HG03175 (cell line): ENCODE data around the gene SATB1.

Source experiments
- ATAC-seq: cut with Tn5 transposase; IDR thresholded peaks from one replicate; pipeline ENCODE4 v1.9.1; 2021; ENCODE audit warnings: mild to moderate bottlenecking, moderate library complexity; ENCODE audit not compliant: unreplicated experiment

The SATB1 gene

DNA sequence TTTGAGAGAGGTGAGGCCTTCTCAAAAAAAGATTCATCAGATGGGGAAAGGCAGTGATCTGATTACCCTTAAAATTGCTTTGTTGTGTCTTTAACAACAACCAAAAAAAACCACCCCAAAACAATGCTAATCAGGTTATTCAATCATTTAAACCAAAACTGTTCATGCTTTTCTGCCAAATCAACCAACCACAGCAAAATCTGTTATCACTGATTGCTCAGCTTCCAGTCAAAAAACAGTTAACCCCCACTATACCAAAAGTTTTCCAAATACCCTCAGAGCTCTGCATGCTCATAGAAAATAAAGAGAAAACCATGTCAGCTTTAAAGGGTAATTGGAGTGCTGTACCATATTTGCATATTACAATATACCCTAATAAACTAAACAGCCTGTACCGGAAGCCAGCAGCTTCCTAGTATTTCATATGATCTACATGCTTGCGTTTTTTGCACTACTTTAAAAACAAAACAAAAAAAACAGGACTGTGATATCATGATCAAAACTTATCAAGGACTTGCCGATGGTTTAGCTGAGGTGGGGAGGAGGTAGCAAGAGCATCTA, 22.8 kb downstream of the SATB1 start:
- no peak for ATAC-seq

DNA sequence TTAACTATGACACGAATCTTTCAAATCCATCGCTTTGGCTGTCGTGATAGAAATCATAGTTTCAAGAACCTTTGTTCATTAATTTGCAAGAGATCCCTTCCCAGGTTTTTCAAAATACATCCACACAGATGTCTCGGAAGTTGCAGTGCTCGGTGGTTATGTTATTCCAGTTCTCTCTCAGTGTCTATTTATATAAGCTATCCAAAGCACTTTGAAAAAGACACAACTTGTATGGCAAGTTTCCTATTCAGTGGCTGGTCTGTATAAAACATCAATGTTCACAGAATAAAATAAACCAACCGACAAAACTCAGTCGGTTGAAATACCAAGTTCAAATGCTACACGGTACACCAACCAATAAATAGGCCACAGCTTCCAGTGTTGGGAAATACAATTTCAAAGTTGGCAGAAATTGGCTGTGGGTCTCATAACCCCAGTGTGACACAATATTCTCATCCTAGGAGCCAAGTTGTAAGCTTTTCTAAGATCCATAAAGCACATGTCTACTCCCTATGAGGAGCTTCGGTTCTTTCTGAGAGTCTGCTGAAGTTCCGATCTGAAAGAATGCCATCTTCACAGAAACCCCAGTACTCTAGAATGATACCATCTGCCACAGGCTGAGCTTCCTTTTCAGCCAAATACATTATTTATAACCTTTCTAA, 23.7 kb downstream of the SATB1 start:
- no peak for ATAC-seq

DNA sequence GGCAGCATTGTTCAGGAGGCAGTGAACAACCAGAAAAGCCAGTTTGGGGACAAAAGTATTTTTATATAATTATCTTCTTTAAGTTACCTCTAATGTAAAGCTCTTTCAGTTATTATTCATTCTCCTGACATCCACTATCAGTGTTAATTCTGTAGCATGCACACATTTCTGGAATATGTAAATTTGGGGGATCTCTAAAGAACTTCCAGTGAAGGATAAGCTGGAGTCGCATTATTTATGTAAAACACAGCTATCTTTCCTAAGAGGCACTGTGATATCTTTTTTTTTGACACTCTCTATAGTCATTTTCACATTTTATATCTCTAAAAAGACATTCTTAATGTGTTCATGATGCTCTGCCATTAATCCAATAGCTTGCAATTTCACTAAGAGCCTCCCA, 26.7 kb downstream of the SATB1 start:
- no peak for ATAC-seq

GRCh38 chr3:18396428-18396827, 28.7 kb downstream of the SATB1 start:
- no peak for ATAC-seq

DNA sequence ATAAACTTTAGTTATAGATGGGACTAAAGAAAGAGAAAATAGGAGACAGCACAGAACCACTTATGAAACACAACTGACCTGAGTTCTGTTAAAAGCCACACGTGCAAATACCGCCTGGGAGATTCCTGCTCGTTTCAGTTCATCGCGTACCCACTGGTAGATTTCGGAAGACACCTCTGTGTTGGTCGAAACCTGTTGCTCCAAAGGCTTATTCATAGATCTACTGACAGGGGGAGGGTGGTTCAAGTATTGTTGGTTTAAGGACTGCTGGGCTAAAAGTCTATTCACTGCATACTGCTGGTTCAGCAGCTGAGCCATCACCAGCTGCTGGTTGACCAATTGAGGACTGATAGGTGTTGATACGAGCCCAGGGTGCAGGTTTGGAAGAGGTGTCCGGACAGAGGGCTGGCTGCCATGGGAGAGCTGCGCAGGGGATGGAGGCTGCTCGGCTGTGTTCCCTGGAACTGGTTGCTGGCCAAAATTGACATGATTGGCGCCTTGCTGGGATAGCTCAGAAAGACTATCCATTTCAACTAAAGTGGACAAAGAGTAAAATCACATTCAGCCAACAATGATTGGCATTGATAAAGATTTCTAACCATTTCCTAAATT, 30.6 kb downstream of the SATB1 start:
- no peak for ATAC-seq

- ATAC-seq, result no peak
These were observed 31.2 kb downstream of the SATB1 start for GRCh38 chr3:18393906-18394305.

DNA sequence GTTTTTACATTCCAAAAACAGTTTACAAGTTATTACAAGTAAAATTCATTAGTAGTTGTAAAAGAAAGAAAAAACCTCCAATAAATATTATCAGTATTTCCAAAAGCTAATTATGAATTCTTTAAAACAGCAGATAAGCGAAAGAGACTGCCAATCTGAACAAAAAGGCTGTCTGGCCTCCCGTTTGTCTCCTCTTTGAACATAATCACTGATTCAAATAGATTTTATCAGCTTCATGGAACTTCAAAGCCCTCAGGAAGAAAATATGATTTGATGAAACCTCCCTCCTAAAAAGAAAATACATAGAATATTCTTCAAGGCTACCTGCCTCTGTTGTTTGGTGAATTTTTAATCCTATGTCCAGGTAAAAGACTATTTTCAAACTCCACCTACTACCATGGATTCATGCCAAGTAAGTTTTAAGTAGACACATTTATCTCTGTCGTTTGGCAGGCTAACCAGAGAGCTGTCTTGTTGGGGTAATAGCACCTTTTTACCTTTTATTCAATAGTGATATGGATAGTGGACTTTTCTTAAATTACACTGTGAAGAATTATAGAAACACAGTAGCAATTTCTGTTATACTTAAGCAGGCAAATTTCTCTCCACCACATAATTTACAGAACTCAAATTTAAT, 35.0 kb downstream of the SATB1 start:
- no peak for ATAC-seq

DNA sequence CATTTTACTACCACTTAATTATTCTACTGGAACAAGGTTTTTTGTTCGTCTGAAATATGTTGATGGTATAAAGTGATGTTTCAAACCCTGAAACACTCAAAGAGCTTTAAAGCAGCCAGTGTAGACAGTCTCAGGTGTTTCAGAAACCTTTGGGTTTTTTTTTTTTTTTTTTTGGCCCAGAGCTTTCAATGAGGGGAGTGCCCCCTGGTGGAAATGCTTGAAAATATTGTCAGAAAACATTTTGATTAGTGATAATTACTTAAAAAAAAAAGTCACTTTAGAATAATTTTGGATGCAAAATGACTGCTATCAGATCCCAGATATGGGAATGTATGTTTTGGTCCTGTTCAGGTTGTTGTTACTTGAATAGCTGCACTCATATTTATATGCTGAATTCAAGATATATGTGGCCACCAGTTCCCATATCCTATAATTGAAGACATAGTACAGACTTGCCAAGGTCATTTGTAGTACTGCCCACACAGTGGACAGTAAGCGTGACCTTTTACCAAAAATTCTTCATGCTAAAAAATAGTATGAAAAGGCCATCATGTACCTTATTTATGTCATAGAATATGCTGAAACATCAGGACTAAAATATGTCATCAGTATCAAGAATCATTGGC, 35.9 kb downstream of the SATB1 start:
- ATAC-seq, result no peak

DNA sequence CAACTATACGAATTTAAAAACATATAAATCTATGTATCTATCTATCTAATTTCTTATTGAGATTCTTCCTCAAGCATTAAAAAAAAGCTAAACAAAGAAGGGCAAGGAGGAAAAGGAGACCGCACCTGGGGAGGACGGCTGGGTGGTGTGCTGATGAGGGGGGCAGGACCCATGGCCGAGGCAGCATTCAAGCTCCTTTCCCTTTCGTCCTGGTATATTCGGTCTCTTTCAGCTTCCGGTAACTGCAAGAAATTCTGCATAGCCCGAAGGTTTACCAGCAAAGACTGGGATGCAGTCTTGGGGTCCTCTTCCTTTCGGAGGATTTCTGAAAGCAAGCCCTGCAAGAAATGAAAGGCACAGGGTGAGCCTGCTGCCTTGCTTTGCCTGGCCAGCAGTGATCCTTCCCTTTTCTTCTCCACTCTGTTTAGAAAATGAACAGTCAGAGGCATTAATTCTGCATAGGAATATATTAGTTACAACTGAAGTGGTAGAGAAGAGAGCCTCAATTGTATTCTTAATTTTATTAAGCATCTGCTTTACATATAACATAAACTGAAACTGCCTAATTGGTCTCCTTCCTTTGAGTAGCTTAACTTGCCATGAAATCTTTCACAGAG, 38.8 kb downstream of the SATB1 start:
- no peak for ATAC-seq

- no peak for ATAC-seq
These were observed 39.4 kb downstream of the SATB1 start for GRCh38 chr3:18385706-18386105.

- ATAC-seq, result no peak
These were observed 42.3 kb downstream of the SATB1 start for GRCh38 chr3:18382760-18383369.

DNA sequence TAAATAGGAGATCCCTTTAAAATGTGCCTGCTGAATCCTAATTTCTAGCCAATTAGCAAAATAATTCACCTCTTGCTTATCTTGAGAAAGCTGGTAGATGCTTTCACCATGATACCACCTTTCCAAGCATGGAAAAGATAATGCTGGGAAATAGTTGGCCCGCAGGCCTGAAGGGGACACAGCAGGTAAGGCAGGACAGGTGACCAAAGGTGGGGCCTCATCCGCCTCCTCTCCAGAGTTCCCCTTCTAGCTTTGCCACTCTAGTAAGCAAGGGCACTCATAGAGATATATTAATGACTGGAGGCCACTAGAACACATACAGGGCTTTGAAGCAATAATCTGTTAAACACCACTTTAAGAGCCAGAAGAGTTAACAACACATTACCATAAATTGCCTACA, 45.5 kb downstream of the SATB1 start:
- ATAC-seq, result no peak

DNA sequence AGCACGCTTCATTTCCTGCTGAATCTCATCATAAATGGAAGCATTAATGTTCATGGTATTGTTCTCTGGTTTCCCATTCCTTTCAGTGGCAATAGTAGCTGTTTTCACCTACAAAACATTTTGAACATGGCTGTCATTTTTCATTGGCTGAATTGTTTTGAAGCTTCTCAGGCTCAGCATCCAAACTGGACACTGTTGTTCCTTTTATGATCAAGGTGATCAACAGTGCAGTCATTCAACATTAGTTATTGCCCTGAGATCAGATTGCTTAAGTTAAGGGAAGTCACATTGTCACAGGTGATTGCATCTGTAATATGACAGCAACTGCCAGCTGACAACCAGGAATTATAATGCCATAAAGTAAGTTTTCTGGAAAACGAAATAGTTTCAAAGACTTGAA, 46.9 kb downstream of the SATB1 start:
- ATAC-seq, result no peak

DNA sequence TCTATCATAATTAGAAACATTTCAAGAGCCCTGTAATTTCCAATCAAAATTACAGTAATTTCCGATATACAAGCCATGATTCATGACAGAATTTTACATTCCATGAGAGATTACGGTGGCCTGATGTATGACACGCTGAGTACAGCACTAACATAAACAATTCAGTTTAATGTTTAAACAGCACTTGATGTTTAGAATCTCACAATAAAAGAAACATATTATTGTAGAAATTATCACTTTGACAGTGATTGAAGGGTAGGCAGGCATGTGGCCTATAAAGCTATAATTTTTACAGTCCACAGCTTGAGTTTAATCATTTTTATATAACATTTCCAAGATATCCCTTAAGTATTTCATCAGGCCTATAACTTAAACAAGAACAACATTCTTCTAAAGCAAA, 48.5 kb downstream of the SATB1 start:
- ATAC-seq, result no peak

DNA sequence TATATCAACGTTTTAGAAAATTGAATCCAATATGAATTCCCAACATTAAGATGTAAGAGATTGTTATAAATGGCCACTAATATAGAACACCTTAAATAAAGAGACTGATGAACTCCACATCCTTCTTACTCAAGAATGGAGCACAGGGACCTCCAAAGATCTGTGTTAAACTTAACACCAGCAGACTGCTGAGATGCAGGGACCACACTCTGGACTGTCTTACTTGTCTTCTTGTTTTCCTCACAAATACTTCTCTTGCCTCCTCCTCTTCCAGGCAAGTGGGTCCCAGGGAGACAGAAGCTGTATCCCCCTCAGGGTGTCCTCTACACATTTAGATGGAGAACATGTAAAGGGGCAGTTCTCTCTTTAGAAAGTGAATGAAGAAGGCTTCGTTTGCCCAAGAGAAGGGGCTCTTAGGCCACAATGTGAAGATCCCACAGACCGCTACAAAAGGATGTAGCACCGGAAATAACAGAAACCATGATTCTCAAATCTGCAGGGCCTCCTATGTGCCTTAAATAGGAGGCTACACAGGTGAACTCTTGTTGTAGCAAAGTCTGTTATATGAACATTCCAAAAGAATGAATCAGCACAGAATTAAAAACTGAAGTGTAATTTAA, 52.2 kb downstream of the SATB1 start:
- ATAC-seq, result no peak

DNA sequence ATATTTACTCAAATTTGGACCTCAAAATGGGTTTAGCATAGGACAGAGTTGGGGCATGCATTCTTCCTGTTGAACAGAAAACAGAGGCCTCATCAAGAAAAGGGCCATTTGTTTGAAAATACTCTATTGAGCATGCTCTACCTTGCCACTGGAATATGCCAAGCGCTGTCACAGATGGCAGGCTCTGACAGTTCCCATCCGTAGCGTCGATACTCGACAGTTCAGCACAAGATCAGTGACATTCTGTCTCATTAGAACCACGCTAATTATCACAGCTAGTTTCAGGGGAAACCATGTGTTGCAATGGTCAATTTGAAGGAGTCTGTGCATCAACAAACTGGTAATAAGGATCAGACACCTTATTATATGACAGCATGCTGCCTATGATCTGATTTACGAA, 54.5 kb downstream of the SATB1 start:
- ATAC-seq, result no peak

- no peak for ATAC-seq
These were observed 55.5 kb downstream of the SATB1 start for GRCh38 chr3:18369551-18370185.

DNA sequence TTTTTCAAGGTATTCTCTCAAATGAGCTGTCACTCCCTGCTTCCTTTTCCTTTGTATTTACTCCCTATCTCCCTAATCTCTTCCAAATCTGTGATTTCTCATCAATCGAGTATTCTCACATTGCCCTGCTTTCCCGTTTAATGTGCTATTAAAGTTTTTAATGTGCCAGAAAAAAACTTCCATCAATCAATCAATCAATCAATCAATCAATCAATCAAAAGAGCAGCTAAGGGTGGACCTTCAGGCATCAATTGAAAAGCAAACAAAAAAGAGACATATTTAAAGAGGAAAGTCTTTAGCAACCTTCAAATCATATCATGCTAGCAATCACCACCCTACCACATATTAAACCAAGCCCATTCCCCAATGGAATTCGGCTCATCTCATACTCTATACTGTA, 58.9 kb downstream of the SATB1 start:
- ATAC-seq, result no peak

GRCh38 chr3:18363338-18363737, 61.8 kb downstream of the SATB1 start:
- no peak for ATAC-seq

- ATAC-seq, result no peak
These were observed 67.4 kb downstream of the SATB1 start for GRCh38 chr3:18357747-18358146.
